Femur (tissue), 1 donor: ENCODE results near the gene RAB3D.

Source experiments
- DNase-seq: peaks from one replicate; pipeline ENCODE4 v3.0.0-alpha.2; 2017

Gene RAB3D

GRCh38 chr19:11293433-11294389, 45.7 kb downstream of the RAB3D start:
- DNase-seq, result peak; percentile 97

DNA sequence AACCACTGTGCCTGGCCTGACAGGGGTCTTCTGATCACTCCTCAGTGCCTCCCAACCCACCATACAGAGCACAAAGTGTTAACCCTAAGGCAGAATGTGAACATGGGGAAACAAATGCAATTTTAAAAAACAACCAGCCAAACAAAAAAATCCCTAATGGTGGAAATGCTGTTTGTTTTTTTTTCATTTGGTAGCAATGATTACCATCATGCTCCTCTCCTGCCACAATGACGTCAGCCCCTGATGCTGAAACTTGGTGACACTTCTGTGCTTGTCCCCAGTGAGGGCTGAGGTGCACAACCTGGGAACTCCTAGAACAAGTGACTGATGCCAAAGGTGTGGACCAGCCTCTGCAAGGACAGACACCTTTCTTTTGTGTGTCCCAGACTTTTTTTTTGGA, 47.5 kb downstream of the RAB3D start:
- DNase-seq, result no peak

DNA sequence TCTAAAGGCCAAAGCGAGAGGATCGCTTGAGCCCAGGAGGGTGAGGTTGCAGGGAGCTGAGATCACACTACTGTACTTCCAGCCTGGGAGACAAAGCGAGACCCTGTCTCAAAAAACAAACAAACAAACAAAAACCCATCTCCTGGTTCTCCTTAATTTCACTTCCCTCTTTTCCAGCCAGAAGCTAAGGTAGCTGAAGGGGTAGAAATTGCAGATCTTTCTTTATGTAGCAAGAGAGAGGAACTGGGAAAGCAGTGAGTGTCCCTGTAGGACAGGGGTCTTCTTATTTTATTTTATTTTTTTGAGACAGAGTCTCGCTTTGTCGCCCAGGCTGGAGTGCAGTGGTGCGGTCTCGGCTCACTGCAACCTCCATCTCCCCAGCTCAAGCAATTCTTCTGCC, 48.0 kb downstream of the RAB3D start:
- no peak for DNase-seq

DNA sequence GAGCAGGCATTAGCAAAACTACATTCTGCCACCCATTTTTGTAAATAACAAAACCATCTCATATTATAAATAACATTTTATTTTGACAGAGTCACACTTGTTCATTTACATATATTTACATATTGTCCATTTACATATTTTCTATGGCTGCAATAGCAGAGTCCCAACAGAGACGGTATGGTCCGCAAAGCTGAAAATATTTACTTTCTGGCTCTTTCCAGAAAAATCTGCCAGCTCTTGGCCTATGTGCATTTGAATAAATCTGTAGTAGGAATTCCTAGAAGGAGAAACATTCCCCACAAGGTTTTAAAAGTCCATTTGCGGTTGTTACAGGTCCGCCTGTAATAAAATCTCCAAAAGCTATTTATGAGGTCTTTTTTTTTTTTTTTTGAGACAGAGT, 49.2 kb downstream of the RAB3D start:
- DNase-seq, result no peak

- DNase-seq, result no peak
Measured at GRCh38 chr19:11288349-11288748, 51.1 kb downstream of the RAB3D start.

DNA sequence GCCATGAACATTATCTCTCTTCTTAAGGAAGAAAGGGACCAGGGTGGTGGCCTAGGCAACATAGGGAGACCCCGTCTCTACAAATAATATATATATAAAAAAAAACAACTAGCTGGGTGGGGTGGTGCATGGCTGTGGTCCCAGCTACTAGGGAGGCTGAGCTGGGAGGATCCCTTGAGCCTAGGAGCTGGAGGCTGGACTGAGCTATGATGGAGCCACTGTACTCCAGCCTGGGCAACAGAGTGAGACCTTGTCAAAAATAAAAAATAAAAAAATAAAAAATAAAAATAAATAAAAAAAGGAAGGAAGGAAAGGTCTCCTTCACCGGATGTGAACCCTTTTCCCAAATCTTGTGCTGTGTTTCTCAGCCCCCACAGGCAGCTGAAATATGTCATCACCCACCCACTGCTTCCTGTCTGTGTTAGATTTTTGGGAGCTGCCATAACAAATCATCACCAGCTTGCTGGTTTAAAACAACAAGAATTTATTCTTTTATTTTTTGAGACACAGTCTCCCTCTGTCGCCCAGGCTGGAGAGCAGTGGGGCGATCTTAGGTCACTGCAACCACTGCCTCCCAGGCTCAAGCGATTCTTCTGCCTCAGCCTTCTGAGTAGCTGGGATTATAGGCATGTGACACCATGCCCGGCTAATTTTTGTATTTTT, 53.0 kb downstream of the RAB3D start:
- peak; percentile 32 for DNase-seq

- DNase-seq, result no peak
Measured at GRCh38 chr19:11284515-11284914, 54.9 kb downstream of the RAB3D start.

DNA sequence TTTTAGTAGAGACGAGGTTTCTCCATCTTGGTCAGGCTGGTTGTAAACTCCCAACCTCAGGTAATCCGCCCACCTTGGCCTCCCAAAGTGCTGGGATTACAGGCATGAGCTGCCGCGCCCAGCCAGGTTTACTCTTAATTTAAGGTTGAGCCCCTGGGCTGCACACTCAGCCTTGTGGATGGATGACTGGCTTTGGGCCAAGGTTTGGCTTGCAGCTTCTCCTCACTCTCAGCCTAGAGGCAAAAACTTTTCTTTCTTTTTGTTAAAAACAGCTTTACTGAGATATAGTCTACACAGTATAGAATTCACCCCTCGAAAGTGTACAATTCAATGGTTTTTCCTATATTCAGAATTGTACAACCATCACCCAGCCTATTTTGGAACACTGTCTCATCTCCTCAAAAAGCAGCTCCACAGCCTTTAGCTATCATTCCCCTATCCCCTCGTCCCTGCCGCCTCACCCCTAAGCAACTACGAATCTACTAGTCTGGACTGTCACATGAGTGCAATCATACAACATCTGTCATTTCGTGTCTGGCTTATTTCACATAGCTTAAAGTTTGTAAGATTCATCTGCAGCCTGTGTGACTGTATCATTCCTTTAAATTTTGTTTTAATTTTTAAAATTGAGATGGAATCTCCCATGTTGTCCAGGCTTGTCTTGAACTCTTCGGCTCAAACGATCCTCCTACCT, 58.0 kb downstream of the RAB3D start:
- no peak for DNase-seq

DNA sequence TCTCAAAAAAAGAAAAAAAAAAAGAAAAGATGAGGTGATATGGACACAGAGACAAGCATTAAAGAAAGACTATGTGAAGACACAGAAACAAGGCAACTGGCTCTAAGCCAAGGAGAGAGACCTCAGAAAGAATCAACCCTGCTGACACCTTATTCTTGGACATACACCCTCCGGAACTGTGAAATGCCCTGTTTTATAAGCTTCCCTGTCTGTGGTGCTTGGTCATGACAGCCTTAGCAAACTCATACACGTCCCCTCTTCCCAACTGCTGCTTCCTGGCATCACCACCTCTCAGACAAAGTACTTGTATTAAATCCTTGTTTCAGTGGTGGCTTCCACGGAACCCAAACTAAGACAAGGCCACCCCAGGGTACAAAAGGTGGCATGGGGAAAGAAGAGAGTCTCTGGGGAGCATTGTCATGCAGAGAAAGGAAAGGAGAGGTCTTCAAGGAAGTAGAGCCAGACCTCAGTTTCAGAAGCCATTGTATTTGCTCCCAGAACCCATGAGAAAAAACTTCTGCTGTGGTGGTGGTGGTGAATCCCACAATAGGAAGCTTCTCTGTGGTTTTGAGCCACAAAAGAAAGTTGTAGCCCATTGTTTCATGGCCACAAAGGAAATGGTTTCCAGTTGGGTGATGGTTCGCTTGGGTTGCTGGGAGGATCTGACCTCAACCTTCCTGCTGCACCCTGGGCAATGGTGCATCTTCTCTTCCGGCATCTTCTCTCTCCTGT, 59.8 kb downstream of the RAB3D start:
- DNase-seq, result no peak

DNA sequence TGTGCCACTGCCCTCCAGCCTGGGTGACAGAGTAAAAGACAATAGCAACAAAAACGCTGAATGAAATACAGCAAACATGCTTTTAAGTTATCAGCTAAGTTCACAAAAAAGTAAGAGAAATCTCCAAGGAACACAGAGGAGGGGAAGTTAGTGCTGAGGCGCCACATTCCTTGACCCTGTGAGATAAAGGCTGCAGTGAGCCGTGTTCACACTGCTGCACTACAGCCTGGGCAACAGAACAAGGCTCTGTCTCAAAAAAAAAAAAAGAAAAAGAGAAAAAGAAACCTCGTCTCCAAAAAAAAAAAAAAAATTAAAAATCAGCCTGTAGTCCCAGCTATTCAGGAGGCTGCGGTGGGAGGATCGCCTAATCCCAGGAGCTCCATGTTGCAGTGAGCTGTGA, 60.8 kb downstream of the RAB3D start:
- no peak for DNase-seq

DNA sequence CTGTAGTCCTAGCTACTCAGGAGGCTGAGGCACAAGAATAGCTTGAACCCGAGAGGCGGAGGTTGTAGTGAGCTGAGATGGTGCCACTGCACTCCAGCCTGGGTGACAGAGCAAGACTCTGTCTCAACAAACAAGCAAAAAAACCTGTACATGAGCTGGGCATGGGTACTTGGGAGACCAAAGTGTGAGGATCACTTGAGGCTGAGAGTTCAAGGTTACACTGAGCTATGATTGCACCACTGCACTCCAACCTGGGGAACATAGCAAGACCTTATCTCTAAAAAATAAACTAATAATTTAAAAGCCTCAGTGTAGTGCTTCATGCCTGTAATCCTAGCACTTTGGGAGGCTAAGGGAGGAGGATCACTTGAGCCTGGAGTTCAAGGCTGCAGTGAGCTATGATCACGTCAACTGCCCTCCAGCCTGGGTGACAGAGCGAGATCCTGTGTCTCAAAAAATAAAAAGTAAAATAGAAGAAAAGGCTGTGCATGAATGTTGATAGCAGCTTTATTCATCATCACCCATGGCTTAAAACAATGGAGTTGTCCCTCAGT, 64.8 kb downstream of the RAB3D start:
- no peak for DNase-seq

DNA sequence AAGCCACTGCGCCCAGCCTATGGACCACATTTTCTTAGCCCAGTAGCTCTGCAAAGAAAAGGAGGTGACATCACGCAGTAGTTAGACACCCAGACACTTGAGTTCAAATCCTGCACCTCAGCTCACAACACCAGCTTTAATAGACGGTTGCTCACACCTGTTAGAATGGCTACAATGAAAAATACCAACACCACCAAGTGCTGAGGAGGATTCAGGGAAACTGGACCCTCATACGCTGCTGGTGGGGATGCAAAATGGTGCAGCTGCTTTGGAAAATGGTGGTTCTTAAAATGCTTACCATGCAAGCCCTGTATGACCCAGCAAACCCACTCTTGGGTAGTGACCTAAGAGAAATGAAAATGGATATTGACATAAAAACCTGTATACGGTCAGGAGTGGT, 65.5 kb downstream of the RAB3D start:
- DNase-seq, result no peak

DNA sequence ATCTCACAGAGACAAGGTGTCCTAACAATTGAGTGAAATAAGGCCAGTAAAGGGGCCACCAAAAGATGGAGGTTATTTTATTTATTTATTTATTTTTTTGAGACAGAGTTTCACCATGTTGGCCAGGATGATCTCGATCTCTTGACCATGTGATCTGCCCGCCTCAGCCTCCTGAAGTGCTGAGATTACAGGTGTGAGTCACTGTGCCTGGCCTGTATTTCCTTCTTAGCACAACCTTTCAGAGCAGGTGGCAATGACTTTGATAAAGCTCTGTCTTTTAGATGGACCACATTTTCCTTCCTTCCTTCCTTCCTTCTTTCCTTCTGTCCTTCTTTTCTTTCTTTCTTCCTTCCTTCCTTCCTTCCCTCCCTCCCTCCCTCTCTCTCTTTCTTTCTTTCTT, 66.2 kb downstream of the RAB3D start:
- no peak for DNase-seq
